GM19397 (cell line): Measurements from ENCODE around the gene PPFIA2.
A peak's percentile ranks its signal among the peaks of the same experiment; 100 is the strongest.

Source experiments
- ATAC-seq: cut with Tn5 transposase; IDR thresholded peaks from one replicate; pipeline ENCODE4 v1.9.1; 2021; ENCODE audit warnings: mild to moderate bottlenecking, moderate library complexity; ENCODE audit not compliant: unreplicated experiment

Gene PPFIA2

DNA sequence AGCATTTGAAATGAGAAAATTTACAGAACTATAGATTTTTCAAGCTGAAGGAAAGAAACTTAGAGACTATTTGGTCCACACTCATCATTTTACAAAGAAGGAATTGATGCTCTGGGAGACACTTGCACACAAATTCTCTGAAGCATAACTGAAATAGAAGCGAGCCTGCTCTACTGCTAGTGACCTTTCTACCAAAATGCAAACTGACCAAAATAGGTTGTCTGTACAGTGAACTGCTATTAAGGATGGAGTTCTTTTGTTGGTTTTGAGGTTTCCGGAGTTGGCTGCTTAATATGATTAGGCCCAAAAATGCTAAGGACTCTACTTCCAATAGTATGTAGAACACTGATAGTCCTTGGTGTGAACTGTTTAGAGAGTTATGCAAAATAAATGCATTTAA lies 194.9 kb downstream of the PPFIA2 start:
- ATAC-seq: no peak

DNA sequence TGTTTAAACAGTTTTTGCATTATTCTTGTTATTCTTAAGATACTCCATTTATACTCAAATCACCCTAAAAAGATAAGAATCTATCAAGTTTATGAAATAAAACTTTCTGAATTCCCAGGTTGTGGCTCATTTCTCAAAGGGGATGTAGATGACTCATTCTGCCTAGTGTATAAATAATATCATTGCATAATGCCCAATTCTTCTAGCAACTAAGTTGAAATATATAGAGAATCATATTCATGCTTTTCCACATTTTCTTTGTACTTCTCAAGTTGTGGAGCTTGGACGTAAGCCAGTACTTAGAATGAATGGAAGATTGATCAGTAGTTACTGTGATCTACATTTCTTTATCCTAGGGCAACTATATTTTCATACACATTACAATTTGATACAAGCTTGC lies 201.1 kb downstream of the PPFIA2 start:
- no peak for ATAC-seq

DNA sequence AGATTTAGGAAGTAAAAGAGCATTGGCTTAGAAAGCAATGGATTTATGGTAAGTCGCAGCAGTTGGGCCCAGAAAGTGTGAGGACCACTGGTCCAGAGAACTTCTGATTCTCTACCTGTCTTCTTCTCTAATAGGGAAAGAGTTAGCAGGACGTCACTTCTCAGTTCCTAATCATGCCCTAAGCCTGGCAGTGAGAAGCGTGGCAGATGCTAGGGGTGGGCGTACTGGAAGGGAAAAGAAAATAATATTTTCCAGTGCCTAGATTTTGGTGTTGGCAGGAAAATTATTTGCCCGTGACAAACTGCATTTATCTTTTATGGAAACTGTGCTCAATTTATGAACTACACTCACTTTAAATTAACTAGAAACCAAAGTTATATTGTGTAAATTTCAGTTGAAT lies 212.3 kb downstream of the PPFIA2 start:
- no peak for ATAC-seq

DNA sequence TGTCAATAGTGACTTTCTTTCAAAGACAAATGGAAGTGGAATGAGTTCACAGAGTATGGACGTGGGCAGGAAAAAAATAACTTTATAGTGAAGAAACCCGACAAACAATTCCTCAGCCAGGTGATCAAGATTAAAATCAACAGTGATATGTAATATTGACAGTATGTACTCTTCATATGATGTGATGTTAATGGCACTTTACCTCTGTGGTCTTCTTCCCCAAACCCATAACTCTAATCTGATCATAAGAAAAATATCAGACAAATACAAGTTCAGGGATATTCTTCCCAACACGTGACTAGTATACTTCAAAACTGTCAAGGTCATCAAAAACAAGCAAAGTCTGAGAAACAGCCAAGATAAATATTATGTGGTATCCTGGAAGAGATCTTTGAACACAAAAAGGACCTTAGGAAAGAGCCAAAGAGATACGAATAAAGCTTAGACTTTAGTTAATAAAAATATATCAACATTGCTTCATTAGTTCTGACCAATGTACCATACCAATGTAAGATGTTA lies 215.5 kb downstream of the PPFIA2 start:
- no peak for ATAC-seq

DNA sequence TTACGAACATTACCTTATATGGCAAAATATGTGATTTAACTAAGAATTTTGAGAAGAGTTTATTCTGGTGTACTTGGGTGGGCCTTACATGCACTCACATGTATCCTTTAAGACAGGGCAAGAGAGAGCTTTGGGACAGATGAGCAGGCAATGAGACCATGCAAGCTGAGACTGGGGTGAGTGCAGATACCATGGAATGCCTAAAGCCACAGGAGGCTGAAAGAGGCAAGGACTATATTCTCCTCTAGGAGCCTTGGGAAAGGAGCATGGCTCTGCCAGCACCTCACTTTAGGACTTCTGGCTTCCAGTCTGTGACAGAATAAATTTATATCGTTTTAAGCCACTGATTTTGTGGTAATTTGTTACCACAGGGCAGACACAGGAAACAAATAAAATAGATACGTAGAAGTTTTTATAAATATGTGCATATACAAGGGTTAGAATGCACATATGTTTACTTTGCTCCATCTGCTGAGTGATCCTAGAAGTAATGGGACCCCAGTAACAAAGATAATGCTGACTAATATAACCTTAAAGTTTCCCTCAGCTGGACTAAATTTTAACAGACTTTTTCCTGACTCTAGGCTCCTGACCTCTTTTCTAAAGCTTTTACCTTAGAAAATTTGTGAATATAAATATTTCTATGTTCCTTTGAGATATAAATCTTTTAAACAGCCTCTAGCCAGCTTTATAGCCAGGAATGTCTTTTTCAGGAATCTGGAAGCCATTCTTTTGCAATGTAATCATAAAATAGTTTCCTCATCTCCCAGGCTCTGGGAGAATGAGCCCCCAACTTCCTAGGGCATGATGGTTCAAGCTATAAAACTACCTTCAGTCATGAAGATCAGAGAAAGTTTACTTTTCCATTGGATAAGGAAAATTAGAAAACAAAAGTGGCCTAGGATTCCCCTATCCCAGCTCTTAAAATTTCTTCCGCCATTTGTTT lies 216.8 kb downstream of the PPFIA2 start:
- ATAC-seq: no peak

DNA sequence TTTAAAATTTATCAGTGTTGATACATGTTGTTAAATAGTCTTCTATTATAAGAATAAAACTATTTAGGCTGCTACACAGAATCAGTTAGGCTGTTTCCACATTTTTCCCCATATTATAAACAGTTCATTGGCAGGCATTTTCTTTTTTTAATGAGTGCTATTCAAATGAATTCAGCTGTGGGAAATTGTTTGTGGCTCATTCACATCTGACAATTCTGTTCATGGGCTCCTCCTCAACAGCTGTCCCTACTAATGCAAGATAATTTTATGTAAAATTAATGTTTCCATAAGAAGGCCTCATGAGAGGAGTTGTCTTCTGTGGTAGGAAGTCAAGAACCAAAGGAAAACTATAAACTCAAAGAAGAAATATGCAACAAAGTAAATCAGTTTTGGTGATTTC lies 218.0 kb downstream of the PPFIA2 start:
- ATAC-seq: no peak

DNA sequence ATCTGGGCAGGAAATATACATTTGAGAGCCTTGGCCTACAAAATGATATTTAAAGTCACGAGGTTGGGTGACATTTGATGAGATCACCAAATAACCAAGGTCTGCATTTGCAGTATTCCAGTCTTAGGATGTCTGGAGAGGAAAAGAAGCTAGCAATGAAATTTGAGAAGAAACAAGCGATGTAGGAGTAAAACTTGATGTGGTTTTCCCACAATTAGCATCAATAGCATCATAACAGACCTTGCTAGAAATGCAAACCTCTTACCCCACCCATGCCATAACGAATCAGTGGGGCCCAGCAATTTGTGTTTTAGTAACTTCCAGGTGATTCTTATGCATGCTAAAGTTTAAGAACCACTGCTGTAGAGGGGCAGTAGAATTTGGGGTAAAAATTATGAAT lies 219.9 kb downstream of the PPFIA2 start:
- no peak for ATAC-seq

DNA sequence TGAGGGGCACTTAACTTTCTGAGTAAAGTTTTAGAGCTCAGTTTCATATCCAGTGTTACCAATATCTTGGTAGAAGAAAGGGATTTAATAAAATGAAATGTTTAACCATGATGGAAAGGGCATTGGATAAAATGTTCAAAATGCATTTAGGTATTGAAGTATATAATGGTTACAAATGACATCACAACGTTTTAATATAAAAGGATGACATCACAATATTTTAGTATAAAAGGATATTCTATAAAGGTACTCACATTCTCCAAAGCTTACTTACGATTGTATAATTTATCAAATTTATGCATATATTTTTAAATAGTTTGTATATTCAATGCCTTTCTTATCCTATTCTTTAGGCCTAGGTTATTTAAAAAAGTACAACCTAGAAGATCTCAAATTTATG lies 226.1 kb downstream of the PPFIA2 start:
- no peak for ATAC-seq

DNA sequence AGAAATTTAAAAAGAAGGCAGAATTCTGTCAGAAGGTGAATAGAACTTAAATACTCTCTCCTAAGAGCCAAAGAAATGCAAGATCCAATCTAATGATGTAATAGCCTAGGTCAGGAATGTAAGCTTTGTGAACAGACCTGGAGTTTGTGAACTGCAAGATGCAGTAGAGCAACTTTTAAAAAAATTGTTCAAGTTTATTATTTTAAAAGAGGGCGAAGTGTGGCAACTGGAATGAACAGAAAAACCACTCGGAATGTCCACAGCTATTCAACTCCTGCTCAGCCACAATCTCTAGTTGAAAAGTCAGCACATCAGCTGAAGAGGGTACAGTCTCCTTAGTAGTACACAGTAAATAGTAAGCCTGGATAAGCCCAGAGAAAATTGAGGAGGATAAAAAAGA lies 228.8 kb downstream of the PPFIA2 start:
- ATAC-seq: no peak

DNA sequence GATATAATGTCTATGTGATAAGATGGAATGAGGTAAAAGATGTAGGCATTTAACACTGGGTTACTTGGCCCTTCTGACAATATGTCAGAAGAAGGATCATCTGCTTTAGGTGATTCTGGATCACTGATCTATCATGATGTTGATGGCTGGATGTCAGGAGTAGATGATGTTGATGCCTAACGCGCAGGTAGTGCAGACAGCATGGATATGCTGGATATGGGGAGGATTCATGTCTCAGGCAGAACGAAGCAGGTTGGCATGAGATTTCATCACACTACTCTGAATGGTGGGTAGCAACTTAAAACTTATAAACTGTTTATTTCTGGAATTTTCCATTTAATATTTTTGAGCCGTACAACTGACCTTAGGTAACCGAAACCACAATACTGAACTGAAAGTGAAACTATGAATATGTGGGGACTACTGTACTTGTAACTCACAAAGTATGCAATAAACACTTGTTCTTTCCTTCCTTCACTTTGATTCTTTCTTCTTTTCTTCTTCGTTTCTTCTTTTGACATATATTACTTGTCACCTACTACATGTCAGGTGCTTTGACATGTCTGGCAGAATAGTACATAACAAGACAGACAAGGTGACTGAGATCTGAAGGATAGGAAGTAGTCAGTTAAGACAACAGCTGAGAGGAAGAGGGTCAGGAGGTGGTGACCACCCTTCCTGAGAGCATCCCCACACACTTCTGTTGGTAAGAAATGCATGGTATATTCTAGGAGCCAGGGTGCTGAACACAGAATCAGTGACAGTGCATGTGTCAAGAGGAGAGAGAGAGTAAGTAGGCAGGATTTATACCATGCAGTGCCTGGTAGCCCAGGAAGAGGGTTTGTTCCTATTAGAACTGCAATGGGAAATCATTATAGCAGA lies 238.8 kb downstream of the PPFIA2 start:
- peak; percentile 79 for ATAC-seq

DNA sequence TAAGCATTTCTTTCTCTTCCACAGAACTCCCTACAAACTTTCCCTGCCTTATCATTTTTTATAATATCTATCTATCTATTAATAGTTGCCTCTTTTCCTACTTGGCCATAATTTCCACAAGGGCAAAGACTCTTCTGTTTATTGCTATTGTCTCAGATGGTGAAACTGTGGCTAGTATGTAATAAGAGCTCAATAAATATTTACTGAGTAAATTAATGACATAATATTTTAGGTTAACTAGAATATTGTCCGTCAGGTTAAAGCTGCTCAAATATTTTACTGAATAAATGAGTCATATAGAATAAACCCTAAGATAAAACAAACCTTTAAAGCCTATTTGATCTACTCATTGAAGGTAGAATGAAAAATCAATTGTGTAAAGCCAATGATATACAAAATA lies 240.5 kb downstream of the PPFIA2 start:
- no peak for ATAC-seq

DNA sequence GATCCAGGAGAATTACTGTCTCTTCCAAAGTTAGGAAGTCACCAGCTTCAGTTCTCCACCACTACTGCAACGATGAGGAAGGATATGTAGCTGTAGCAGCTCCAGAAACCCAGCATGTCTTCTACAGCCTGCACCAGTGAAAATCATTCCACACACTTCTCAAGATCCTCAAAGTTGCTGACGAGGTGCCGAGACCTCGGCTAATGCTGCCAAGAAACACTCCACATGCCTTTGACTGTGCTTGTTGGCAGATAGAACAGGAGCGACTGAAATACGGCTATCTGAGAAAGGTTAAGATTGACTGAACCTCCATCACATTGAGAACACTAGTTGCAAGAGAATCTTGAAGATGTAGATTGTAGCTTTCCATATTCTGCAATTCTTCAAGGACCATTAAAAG lies 241.9 kb downstream of the PPFIA2 start:
- no peak for ATAC-seq

DNA sequence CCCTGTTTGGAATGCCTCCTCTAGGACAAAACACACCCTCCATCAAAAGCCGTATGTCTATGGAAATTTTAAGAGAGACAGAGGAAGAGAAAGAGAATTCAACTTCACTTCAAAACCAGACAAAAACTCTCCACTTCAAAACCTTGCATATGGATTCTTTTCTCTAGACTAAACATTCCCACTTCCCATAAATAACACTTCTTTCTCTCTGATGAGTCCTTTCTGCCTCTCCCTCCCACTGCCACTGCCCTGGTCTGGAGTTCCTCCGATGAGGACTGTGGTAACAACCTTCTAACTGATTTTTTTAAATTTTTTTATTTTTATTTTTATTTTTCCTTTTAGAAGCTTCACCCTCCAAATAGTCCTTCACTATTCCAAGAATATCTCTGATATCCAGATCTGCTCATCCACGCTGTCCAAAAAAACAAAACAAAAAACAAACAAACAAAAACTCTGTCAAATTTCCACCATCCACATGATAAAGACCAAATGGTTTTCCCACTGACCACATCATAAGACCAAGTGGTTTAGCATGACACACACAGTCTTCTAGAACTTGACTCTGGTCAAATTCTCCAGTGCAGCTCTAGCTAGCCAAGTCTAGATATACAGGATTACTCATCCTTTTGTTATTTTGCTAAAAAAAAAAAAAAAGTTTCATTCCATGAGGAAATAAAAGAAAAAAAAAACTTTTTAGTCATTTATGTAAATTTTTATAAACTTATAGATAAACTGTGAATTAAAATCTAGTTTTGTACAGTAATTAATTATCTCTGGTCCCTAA lies 256.0 kb downstream of the PPFIA2 start:
- no peak for ATAC-seq

DNA sequence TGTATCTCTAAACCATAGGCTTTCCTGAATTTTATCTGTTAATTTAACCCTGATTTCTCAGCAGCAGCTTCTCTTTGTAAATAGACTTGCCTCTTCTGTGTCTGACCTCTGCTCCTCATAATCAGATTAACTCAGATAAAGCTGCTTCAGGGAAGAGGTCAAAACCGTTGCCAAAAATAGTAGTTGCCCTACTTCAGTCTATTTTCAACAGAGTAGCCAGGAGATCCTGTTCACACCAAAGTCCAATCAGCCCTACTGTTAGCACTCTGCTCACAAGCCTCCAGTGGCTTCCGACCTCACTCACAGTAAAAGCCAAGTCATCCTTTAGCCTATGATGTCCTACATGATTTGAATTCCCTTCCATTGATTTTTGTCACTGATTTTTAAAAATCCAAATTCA lies 258.4 kb downstream of the PPFIA2 start:
- no peak for ATAC-seq

DNA sequence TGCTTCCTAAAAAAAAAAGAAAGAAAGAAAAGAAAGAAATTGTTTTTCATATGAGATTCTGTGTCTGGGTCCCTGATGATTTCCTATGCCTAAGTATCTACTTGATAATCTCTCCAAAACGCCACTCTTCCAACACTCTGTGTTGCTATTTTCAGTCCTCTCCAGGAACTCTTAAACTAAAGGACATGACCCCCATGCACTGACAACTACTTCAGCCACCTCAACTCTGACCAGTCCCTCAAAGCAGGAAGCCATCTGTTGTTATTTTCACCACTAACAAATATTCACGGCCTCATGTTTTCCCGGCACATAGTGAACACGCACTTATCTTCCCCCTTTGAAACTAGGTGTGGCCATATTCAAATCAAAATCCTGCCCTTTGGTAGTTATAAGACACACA lies 259.3 kb downstream of the PPFIA2 start:
- no peak for ATAC-seq

DNA sequence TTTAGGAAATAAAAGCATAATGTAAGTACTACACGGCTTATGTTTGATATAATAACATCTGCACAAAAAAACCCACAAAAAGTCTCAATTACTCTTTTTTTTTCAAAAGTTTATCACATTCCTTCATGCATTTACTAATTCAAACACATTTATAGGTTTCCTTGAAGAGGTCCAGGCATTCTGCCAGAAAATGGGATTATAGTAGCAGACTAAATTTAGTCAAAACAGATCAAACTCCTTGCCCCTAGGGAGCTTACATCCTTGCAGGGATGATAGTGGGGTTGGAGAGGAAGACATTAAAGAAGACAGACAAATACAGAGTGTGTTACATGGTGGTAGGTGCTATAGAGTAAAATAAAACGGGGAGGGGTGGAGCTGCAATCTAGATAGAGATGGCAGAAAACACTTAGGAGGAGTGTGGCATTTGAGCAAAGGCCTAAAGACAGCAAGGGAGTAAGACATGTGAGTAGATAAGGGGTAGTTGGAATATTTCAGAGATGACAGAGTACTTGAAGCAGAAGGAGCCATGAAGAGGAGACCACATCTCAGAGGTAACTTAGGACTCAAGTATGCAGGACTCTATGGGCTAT lies 266.9 kb downstream of the PPFIA2 start:
- ATAC-seq: no peak

DNA sequence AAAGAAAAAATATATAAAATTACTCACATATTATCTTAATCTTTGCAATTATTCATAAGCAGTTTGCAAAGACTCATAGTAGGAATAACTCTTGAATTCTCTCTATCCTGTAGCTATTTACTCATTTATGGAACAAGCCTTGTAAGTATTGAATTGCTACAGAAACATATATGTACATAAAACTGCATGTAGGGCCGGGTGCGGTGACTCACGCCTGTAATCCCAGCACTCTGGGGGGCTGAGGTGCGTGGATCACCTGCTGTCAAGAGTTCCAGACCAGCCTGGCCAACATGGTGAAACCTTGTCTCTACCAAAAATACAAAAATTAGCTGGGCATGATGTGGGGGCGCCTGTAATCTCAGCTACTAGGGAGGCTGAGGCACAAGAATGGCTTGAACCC lies 286.2 kb downstream of the PPFIA2 start:
- no peak for ATAC-seq

DNA sequence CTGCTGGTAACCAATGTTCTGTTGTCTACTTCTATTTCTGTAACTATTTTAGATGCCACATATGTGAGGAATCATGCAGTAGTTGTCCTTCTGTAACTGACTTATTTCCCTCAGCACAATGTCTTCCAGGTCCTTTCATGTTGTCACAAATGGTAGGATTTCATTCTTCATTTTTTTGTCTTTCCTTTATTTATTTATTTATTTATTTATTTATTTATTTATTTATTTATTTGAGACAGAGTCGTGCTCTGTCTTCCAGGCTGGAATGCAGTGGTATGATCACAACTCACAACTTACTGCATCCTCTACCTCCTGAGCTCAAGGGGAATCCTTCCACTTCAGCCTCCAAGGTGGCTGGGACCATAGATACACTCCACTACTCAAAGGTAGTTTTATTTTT lies 288.2 kb downstream of the PPFIA2 start:
- ATAC-seq: no peak

DNA sequence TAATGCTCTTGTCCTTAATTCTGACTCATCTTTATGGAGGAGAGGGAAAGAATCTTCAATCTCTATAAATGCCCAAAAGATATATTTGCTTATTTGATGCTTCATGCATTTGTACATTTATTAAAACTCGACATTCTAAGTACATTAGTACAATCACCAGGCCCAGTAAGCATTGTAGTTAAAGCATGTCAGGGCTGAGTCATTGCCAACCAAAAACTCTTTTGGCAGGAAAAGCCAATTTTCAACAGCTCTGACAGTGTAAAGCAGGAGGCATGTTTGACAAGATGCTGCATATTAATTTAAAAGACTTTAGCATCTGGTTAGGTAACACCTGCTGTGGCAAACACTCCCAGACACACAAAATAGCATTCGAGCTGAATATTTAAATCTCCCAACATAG lies 290.9 kb downstream of the PPFIA2 start:
- ATAC-seq: no peak

DNA sequence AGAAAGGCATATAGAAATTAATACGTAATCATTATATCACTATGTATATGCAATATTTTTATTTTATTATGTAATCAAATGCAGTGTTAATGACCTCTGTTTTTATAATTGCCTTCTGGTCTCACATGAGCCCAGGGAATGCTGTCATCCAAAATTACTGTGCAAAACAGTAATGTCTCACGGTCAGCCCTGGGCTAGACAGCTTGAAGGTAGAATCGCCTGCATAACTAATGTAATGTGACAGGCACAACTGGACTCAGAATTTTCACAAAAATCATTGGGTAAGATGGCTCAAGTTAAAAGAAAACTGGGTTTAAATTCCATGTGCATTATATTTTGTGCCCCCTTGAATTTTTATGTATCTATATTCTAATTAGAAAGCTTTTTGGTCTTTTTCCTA lies 293.3 kb downstream of the PPFIA2 start:
- ATAC-seq: no peak

DNA sequence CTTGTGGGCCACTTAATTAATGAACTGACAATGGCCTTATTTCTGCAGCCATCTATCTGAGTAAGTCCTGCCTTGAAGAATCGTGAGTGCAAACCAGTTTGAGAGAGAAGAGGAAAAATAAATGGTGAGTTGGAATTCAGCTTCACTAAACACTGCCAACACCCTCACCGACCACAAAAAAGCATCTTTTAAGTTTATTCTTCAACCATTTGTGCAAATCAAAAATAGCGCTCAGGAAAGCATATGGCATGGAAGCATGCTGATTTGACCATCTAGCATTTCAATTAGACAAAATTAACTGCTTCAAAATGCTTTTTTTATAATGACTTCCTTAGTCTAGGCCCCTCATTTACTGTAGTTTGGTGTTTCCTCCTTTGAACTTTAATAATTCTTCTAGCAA lies 294.0 kb downstream of the PPFIA2 start:
- ATAC-seq: no peak
